MM.1S (cell line): ENCODE data around the gene PDXK.

ENCODE experiments used
- DNase-seq: peaks from one replicate; pipeline ENCODE4 v3.0.0-alpha.2; 2015
- H2AFZ ChIP-seq: fragments of 300-600 bp; sonication (generic); 2 replicates; pipeline ENCODE4 v1.6.0; 2016; ENCODE audit warnings: antibody characterized with exemption, low read length
- H3F3A ChIP-seq: fragments of 300-600 bp; sonication (generic); 2 replicates; pipeline ENCODE4 v1.6.1; 2016; ENCODE audit warnings: mild to moderate bottlenecking, antibody characterized with exemption, low read length, moderate library complexity, mixed read lengths; ENCODE audit not compliant: insufficient read depth
- H3K27ac ChIP-seq: fragments of 300-600 bp; sonication (generic); 2 replicates; pipeline ENCODE4 v1.5.1; 2016; ENCODE audit warnings: mild to moderate bottlenecking, low read length
- H3K27me3 ChIP-seq: fragments of 300-600 bp; sonication (generic); replicated peaks from 2 replicates; pipeline ENCODE4 v1.6.0; 2016; ENCODE audit warnings: low read length; ENCODE audit not compliant: insufficient read depth
- H3K36me3 ChIP-seq: fragments of 300-600 bp; sonication (generic); replicated peaks from 2 replicates; pipeline ENCODE4 v1.6.1; 2016; ENCODE audit warnings: mild to moderate bottlenecking, low read length, mixed read lengths; ENCODE audit not compliant: insufficient read depth
- H3K4me1 ChIP-seq: fragments of 300-600 bp; sonication (generic); 2 replicates; pipeline ENCODE4 v1.6.1; 2016; ENCODE audit warnings: low read length, mixed read lengths
- H3K4me2 ChIP-seq: fragments of 300-600 bp; sonication (generic); 2 replicates; pipeline ENCODE4 v1.6.0; 2016; ENCODE audit warnings: low read depth, low read length
- H3K4me3 ChIP-seq: fragments of 300-600 bp; sonication (generic); 2 replicates; pipeline ENCODE4 v1.5.1; 2016; ENCODE audit warnings: low read length, mixed read lengths
- H3K79me2 ChIP-seq: fragments of 300-600 bp; sonication (generic); 2 replicates; pipeline ENCODE4 v1.6.1; 2016; ENCODE audit warnings: mixed run types, low read length, mixed read lengths
- H3K9ac ChIP-seq: fragments of 300-600 bp; sonication (generic); 2 replicates; pipeline ENCODE4 v1.6.1; 2016; ENCODE audit warnings: low read length, mixed read lengths
- H3K9me2 ChIP-seq: fragments of 300-600 bp; sonication (generic); replicated peaks from 2 replicates; pipeline ENCODE4 v1.6.1; 2016; ENCODE audit warnings: mild to moderate bottlenecking, low read length, mixed read lengths; ENCODE audit not compliant: insufficient read depth
- H3K9me3 ChIP-seq: fragments of 300-600 bp; sonication (generic); replicated peaks from 2 replicates; pipeline ENCODE4 v1.6.1; 2016; ENCODE audit warnings: mild to moderate bottlenecking, low read length, mixed read lengths; ENCODE audit not compliant: insufficient read depth
- H4K20me1 ChIP-seq: fragments of 300-600 bp; sonication (generic); 2 replicates; pipeline ENCODE4 v1.6.1; 2016; ENCODE audit warnings: mild to moderate bottlenecking, low read length, moderate library complexity, mixed read lengths; ENCODE audit not compliant: insufficient read depth
- CTCF ChIP-seq: fragments of 300-600 bp; sonication (generic); IDR thresholded peaks from 2 replicates; pipeline ENCODE4 v1.5.1; 2016; ENCODE audit warnings: antibody characterized with exemption, low read length, mixed read lengths
- EZH2 ChIP-seq: fragments of 300-600 bp; sonication (generic); optimal IDR thresholded peaks from 2 replicates; pipeline ENCODE3; 2017; ENCODE audit warnings: low read depth, mild to moderate bottlenecking, antibody characterized with exemption, low read length, mixed read lengths
- EZH2phosphoT487 ChIP-seq: fragments of 300-600 bp; sonication (generic); IDR thresholded peaks from 2 replicates; pipeline ENCODE4 v1.6.1; 2018; ENCODE audit warnings: antibody characterized with exemption, low read length

PDXK gene

GRCh38 chr21:43734131-43734927 is 15.4 kb downstream of the PDXK start:
- Histone ChIP-seq H3K27ac (no peak overlapping the region), H3K4me2 (no peak overlapping the region), H3K36me3 (peaks cover 26% of the 10 kb centered on the region)

GRCh38 chr21:43734928-43735229 is 15.9 kb downstream of the PDXK start:
- Histone ChIP-seq H3K9me2 (no peaks in the 10 kb centered on the region), H3K4me3 (no peak overlapping the region), H2AFZ (no peak overlapping the region), H4K20me1 (peaks cover 44% of the 10 kb centered on the region), H3K27me3 (no peaks in the 10 kb centered on the region), H3K9ac (no peak overlapping the region), H3K9me3 (no peaks in the 10 kb centered on the region), H3K36me3 (peaks cover 26% of the 10 kb centered on the region), H3F3A (peaks cover 9% of the 10 kb centered on the region; the same call in 1 of the 2 replicates), H3K4me2 (no peak overlapping the region), H3K79me2 (peaks cover 94% of the 10 kb centered on the region), H3K27ac (no peak overlapping the region), H3K4me1 (no peaks in the 10 kb centered on the region)
- TF ChIP-seq CTCF (no peak), EZH2 (no peak), EZH2phosphoT487 (no peak)
- no peak for DNase-seq

More at GRCh38 chr21:43734131-43734927, 15.4 kb downstream of the PDXK start:
- no peak for DNase-seq
- peaks cover 94% of the 10 kb centered on the region for H3K79me2 ChIP-seq
- H3K4me3 ChIP-seq, result no peak overlapping the region
- H3K9me2 ChIP-seq, result no peaks in the 10 kb centered on the region
- H3K4me1 ChIP-seq, result no peaks in the 10 kb centered on the region
- peaks cover 50% of the 10 kb centered on the region for H4K20me1 ChIP-seq
- H3K9ac ChIP-seq, result no peak overlapping the region
- no peak for TF ChIP-seq EZH2phosphoT487
- TF ChIP-seq EZH2, result no peak
- no peak for TF ChIP-seq CTCF
- no peak overlapping the region for H2AFZ ChIP-seq
- H3F3A ChIP-seq, result peaks cover 6% of the 10 kb centered on the region; the same call in 1 of the 2 replicates
- H3K9me3 ChIP-seq, result no peaks in the 10 kb centered on the region
- no peaks in the 10 kb centered on the region for H3K27me3 ChIP-seq

GRCh38 chr21:43735236-43736091 is 16.5 kb downstream of the PDXK start:
- no peak for DNase-seq
- peaks cover 94% of the 10 kb centered on the region for H3K79me2 ChIP-seq
- no peaks in the 10 kb centered on the region for H3K4me1 ChIP-seq
- no peaks in the 10 kb centered on the region for H3K9me3 ChIP-seq
- H3K27ac ChIP-seq, result no peak overlapping the region
- H3K9me2 ChIP-seq, result no peaks in the 10 kb centered on the region
- H3K9ac ChIP-seq, result no peak overlapping the region
- no peak overlapping the region for H2AFZ ChIP-seq
- no peak for TF ChIP-seq CTCF
- TF ChIP-seq EZH2phosphoT487, result no peak
- TF ChIP-seq EZH2, result no peak
- peaks cover 11% of the 10 kb centered on the region for H3F3A ChIP-seq
- H3K36me3 ChIP-seq, result peaks cover 26% of the 10 kb centered on the region
- H3K4me3 ChIP-seq, result no peak overlapping the region
- no peak overlapping the region for H3K4me2 ChIP-seq
- no peaks in the 10 kb centered on the region for H3K27me3 ChIP-seq
- peaks cover 44% of the 10 kb centered on the region for H4K20me1 ChIP-seq
